ENCODE data around the gene TBPL1.
"Not testable (repeated sequence)": the region's sequence is repeated elsewhere in the genome, so short reads cannot be mapped to it uniquely, and the experiment has no call there.

TBPL1 gene

GRCh38 chr6:133978896-133979240 lies 25.8 kb downstream of the TBPL1 start:
- H3K79me2 ChIP-seq (ENCODE audit: control insufficient read depth, insufficient read depth, low read length, unreplicated experiment) = peaks cover 36% of the 10 kb centered on the region
- H3K4me1 ChIP-seq (ENCODE audit: control insufficient read depth, insufficient read depth, low read length, unreplicated experiment) = peaks cover 29% of the 10 kb centered on the region
- peaks cover 11% of the 10 kb centered on the region; the same call in 1 of the 2 replicates for H3K36me3 ChIP-seq (ENCODE audit: insufficient read depth, low read length)
- H2AFZ ChIP-seq (ENCODE audit: low read length, unreplicated experiment) = no peak overlapping the region
- H3K4me3 ChIP-seq (ENCODE audit: low read depth, low read length) = no peak overlapping the region
- H3K27me3 ChIP-seq (ENCODE audit: insufficient read depth, low read length) = no peaks in the 10 kb centered on the region
- no peak overlapping the region for H3K27ac ChIP-seq (ENCODE audit: low read depth, low read length)

DNA sequence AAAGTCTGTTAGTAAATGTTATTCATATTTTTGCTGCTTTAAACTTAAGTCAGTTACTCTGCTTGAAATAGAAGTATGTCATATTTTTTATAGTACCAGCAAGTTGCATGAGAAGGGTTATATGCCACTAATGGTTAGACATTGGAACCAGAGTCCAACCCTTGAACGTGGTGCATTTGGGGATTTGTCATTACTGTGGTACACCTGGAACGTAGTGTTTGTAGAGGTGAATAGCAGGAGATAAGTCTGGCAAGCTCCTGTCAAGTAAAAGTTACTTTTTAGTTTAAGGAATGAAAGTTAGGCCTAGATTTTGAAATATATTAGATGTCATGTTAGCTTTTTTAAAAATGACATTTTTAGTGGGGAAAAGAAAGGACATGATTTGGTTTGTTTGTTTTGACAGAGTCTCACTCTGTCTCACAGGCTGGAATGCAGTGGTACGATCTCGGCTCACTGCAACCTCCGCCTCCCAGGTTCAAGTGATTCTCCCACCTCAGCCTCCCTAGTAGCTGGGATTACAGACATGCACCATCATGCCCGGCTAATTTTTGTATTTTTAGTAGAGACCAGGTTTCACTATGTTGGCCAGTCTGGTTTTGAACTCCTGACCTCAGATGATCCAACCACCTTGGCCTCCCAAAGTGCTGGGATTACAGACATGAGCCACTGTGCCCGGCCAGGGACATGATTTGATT lies 26.4 kb downstream of the TBPL1 start:
- H3K27ac ChIP-seq (ENCODE audit: low read depth, low read length); H3K27me3 ChIP-seq (ENCODE audit: insufficient read depth, low read length): not testable (repeated sequence)

GRCh38 chr6:133980168-133980567 lies 27.1 kb downstream of the TBPL1 start:
- Histone ChIP-seq H3K79me2 (ENCODE audit: control insufficient read depth, insufficient read depth, low read length, unreplicated experiment) (peaks cover 28% of the 10 kb centered on the region), H3K4me3 (ENCODE audit: low read depth, low read length) (no peak overlapping the region), H3K36me3 (ENCODE audit: insufficient read depth, low read length) (peaks cover 18% of the 10 kb centered on the region), H3K4me1 (ENCODE audit: control insufficient read depth, insufficient read depth, low read length, unreplicated experiment) (peaks cover 29% of the 10 kb centered on the region), H3K27ac (ENCODE audit: low read depth, low read length) (no peak overlapping the region), H3K27me3 (ENCODE audit: insufficient read depth, low read length) (no peaks in the 10 kb centered on the region), H2AFZ (ENCODE audit: low read length, unreplicated experiment) (no peak overlapping the region)

More for the DNA sequence above, 26.4 kb downstream of the TBPL1 start:
- H3K4me3 ChIP-seq (ENCODE audit: low read depth, low read length); H2AFZ ChIP-seq (ENCODE audit: low read length, unreplicated experiment): not testable (repeated sequence)
- peaks cover 31% of the 10 kb centered on the region for H3K79me2 ChIP-seq (ENCODE audit: control insufficient read depth, insufficient read depth, low read length, unreplicated experiment)
- peaks cover 29% of the 10 kb centered on the region for H3K4me1 ChIP-seq (ENCODE audit: control insufficient read depth, insufficient read depth, low read length, unreplicated experiment)
- peaks cover 14% of the 10 kb centered on the region for H3K36me3 ChIP-seq (ENCODE audit: insufficient read depth, low read length)

DNA sequence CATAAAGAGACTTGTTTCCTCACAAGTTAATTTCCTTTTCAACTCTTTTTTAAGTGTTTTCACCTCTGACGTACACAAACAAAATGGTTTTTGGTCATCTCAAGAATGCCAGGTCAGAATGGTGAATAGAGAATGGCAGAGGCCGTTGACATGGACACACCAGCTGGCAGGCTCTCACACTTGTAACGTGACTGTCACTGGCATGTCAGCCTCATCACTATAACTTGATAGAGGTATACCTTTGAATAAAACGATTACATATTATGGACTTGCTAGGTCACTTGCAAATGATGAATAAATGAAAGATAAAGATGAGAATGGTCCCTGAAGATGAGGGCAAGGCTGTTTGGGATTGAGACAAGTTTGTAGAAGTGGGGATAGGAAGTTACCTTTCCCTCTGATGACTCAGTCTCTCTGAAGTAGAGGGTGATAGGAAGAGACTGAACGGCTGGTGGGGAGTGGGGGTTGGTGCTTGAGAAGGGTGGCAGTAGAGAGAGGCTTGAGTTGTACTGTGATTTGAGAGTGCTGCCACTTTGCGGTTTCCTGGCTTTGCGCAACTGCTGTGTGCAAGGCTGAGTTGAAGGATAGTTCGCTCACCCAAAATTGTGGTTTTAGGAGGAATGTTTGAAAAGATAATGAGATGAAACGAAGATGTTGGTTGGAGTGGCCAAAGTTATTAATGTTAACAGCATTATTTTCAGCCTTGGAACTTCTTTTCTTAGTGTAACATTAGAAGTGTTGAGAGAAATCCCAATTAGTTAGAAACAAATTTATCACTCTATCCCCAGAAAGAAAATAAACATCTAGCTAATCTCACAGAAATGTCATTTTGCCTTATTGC lies 30.3 kb downstream of the TBPL1 start:
- H2AFZ ChIP-seq (ENCODE audit: low read length, unreplicated experiment) = no peak overlapping the region
- peaks cover 21% of the 10 kb centered on the region for H3K36me3 ChIP-seq (ENCODE audit: insufficient read depth, low read length)
- H3K79me2 ChIP-seq (ENCODE audit: control insufficient read depth, insufficient read depth, low read length, unreplicated experiment) = peaks cover 8% of the 10 kb centered on the region
- no peak overlapping the region for H3K4me3 ChIP-seq (ENCODE audit: low read depth, low read length)
- peaks cover 21% of the 10 kb centered on the region for H3K4me1 ChIP-seq (ENCODE audit: control insufficient read depth, insufficient read depth, low read length, unreplicated experiment)
- no peaks in the 10 kb centered on the region for H3K27me3 ChIP-seq (ENCODE audit: insufficient read depth, low read length)
- no peak overlapping the region for H3K27ac ChIP-seq (ENCODE audit: low read depth, low read length)

- H3K4me3 ChIP-seq (ENCODE audit: low read depth, low read length) = no peak overlapping the region
- H3K36me3 ChIP-seq (ENCODE audit: insufficient read depth, low read length) = peaks cover 19% of the 10 kb centered on the region
- no peak overlapping the region for H3K27ac ChIP-seq (ENCODE audit: low read depth, low read length)
- H3K4me1 ChIP-seq (ENCODE audit: control insufficient read depth, insufficient read depth, low read length, unreplicated experiment) = peaks cover 14% of the 10 kb centered on the region
- no peak overlapping the region for H2AFZ ChIP-seq (ENCODE audit: low read length, unreplicated experiment)
- no peaks in the 10 kb centered on the region for H3K79me2 ChIP-seq (ENCODE audit: control insufficient read depth, insufficient read depth, low read length, unreplicated experiment)
- H3K27me3 ChIP-seq (ENCODE audit: insufficient read depth, low read length) = no peaks in the 10 kb centered on the region
Observed at GRCh38 chr6:133985970-133986369, 32.9 kb downstream of the TBPL1 start.

GRCh38 chr6:133986942-133987341 lies 33.9 kb downstream of the TBPL1 start:
- Histone ChIP-seq H2AFZ (ENCODE audit: low read length, unreplicated experiment) (no peak overlapping the region), H3K4me1 (ENCODE audit: control insufficient read depth, insufficient read depth, low read length, unreplicated experiment) (peaks cover 24% of the 10 kb centered on the region), H3K4me3 (ENCODE audit: low read depth, low read length) (no peak overlapping the region), H3K27ac (ENCODE audit: low read depth, low read length) (no peak overlapping the region), H3K36me3 (ENCODE audit: insufficient read depth, low read length) (peaks cover 19% of the 10 kb centered on the region), H3K27me3 (ENCODE audit: insufficient read depth, low read length) (no peaks in the 10 kb centered on the region), H3K79me2 (ENCODE audit: control insufficient read depth, insufficient read depth, low read length, unreplicated experiment) (no peaks in the 10 kb centered on the region)

- H3K36me3 ChIP-seq (ENCODE audit: insufficient read depth, low read length) = peaks cover 7% of the 10 kb centered on the region; the same call in 1 of the 2 replicates
- H3K4me3 ChIP-seq (ENCODE audit: low read depth, low read length) = no peak overlapping the region
- H3K27me3 ChIP-seq (ENCODE audit: insufficient read depth, low read length) = no peaks in the 10 kb centered on the region
- H3K79me2 ChIP-seq (ENCODE audit: control insufficient read depth, insufficient read depth, low read length, unreplicated experiment) = no peaks in the 10 kb centered on the region
- no peak overlapping the region for H2AFZ ChIP-seq (ENCODE audit: low read length, unreplicated experiment)
- no peak overlapping the region for H3K27ac ChIP-seq (ENCODE audit: low read depth, low read length)
- H3K4me1 ChIP-seq (ENCODE audit: control insufficient read depth, insufficient read depth, low read length, unreplicated experiment) = peaks cover 18% of the 10 kb centered on the region
Observed at GRCh38 chr6:133989525-133989924, 36.5 kb downstream of the TBPL1 start.

- H3K4me3 ChIP-seq (ENCODE audit: low read depth, low read length) = no peak overlapping the region
- no peaks in the 10 kb centered on the region for H3K27me3 ChIP-seq (ENCODE audit: insufficient read depth, low read length)
- 0 out of 2 replicates have a peak, but pooled peaks cover 3% of the 10 kb centered on the region for H3K36me3 ChIP-seq (ENCODE audit: insufficient read depth, low read length)
Observed at GRCh38 chr6:133990321-133990720, 37.3 kb downstream of the TBPL1 start.

DNA sequence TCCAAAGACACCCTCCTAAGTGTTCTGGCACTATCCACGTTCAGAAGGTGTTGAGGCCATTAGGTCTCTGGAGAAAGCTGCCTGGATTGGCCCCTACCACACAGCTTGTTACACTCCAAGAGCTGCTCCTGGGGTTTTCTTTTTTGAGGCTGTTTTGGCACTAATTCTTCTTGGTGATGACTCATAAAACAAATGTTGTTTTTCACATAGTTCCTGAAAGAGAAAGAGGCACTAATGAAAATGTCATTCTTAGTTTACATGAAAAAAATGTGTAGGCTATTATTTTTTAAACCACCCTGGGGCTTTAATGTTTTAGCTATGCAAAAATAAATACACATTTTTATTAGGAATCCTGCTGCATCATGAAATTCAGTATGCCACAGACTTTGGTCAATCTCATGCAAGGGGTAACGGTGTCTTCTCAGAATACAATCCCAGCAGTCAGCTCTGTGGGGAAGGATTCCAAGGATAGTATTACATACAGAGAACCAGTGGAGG lies 38.1 kb downstream of the TBPL1 start:
- no peaks in the 10 kb centered on the region for H3K79me2 ChIP-seq (ENCODE audit: control insufficient read depth, insufficient read depth, low read length, unreplicated experiment)
- no peak overlapping the region for H3K4me3 ChIP-seq (ENCODE audit: low read depth, low read length)
- H2AFZ ChIP-seq (ENCODE audit: low read length, unreplicated experiment) = no peak overlapping the region
- H3K27me3 ChIP-seq (ENCODE audit: insufficient read depth, low read length) = no peaks in the 10 kb centered on the region
- peaks cover 26% of the 10 kb centered on the region for H3K4me1 ChIP-seq (ENCODE audit: control insufficient read depth, insufficient read depth, low read length, unreplicated experiment)
- H3K36me3 ChIP-seq (ENCODE audit: insufficient read depth, low read length) = 0 out of 2 replicates have a peak, but pooled peaks cover 3% of the 10 kb centered on the region
- peak overlapping the region; percentile 39 for H3K27ac ChIP-seq (ENCODE audit: low read depth, low read length)

More at GRCh38 chr6:133990321-133990720, 37.3 kb downstream of the TBPL1 start:
- Histone ChIP-seq H3K79me2 (ENCODE audit: control insufficient read depth, insufficient read depth, low read length, unreplicated experiment) (no peaks in the 10 kb centered on the region), H3K27ac (ENCODE audit: low read depth, low read length) (no peak overlapping the region), H3K4me1 (ENCODE audit: control insufficient read depth, insufficient read depth, low read length, unreplicated experiment) (peaks cover 18% of the 10 kb centered on the region), H2AFZ (ENCODE audit: low read length, unreplicated experiment) (no peak overlapping the region)

DNA sequence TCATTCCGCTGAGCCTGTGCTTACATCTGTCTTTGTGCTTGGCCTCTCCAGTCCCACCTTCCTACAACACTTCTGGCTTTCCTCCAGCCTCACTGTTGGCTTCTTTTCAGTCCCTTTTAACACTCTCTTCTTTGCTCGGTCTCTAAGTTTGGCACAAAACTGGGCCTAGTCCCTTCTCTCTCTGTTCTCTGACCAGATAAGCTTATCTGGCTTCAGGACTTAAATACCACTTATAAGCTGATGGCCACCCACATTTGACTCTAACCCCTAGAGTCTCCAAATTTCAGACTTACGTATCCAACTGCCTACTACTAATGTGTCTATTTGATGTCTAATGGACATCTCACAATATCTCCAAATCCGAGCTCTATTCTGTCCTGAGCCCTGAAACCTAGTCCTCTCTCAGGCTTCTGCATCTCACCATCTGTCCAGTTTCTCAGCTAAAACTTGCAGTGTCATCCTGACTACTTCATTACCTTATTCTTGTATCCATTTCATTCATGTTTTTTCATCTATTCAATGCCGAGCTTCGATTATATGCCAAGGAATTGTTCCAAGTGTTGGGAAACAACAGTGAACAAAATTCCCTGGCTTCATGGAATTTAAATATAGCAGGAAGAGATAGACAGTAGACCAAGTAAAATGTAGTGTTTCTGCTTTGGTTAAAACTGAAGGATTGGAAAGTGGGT lies 40.1 kb downstream of the TBPL1 start:
- Histone ChIP-seq H3K4me3 (ENCODE audit: low read depth, low read length) (no peak overlapping the region), H3K4me1 (ENCODE audit: control insufficient read depth, insufficient read depth, low read length, unreplicated experiment) (peaks cover 32% of the 10 kb centered on the region), H3K79me2 (ENCODE audit: control insufficient read depth, insufficient read depth, low read length, unreplicated experiment) (no peaks in the 10 kb centered on the region), H3K27ac (ENCODE audit: low read depth, low read length) (no peak overlapping the region), H2AFZ (ENCODE audit: low read length, unreplicated experiment) (no peak overlapping the region), H3K27me3 (ENCODE audit: insufficient read depth, low read length) (no peaks in the 10 kb centered on the region), H3K36me3 (ENCODE audit: insufficient read depth, low read length) (no peaks in the 10 kb centered on the region)
